HCEC 1CT (cell line): ENCODE data around the gene URM1.
A peak's percentile ranks its signal among the peaks of the same experiment; 100 is the strongest.

Experiments
- DNase-seq: peaks from one replicate; pipeline ENCODE4 v3.0.0-alpha.2; 2017

Gene URM1

GRCh38 chr9:128349772-128350171, 21.4 kb upstream of the URM1 start:
- DNase-seq = no peak

GRCh38 chr9:128355451-128355850, 15.7 kb upstream of the URM1 start:
- no peak for DNase-seq

GRCh38 chr9:128358090-128358489, 13.1 kb upstream of the URM1 start:
- DNase-seq = no peak

- no peak for DNase-seq
Measured at GRCh38 chr9:128358861-128359260, 12.3 kb upstream of the URM1 start.

- no peak for DNase-seq
Measured at GRCh38 chr9:128360826-128361225, 10.3 kb upstream of the URM1 start.

- no peak for DNase-seq
Measured at GRCh38 chr9:128361296-128361985, 9.7 kb upstream of the URM1 start.

GRCh38 chr9:128361986-128362646, 9.1 kb upstream of the URM1 start:
- peak; percentile 76 for DNase-seq

GRCh38 chr9:128362774-128363173, 8.4 kb upstream of the URM1 start:
- no peak for DNase-seq

GRCh38 chr9:128365525-128365924, 5.6 kb upstream of the URM1 start:
- no peak for DNase-seq

GRCh38 chr9:128369024-128369706, 2.0 kb upstream of the URM1 start:
- no peak for DNase-seq

GRCh38 chr9:128370367-128370751, 815 bp upstream of the URM1 start:
- DNase-seq = no peak

- DNase-seq = no peak
Measured at GRCh38 chr9:128371630-128372117, 500 bp downstream of the URM1 start.

- DNase-seq = no peak
Measured at GRCh38 chr9:128372188-128372641, 1.0 kb downstream of the URM1 start.

- DNase-seq = peak; percentile 36
Measured at GRCh38 chr9:128372784-128373183, 1.6 kb downstream of the URM1 start.

GRCh38 chr9:128374221-128374675, 3.1 kb downstream of the URM1 start:
- DNase-seq = no peak

GRCh38 chr9:128375865-128376264, 4.7 kb downstream of the URM1 start:
- DNase-seq = no peak

GRCh38 chr9:128382261-128382660, 11.1 kb downstream of the URM1 start:
- no peak for DNase-seq

GRCh38 chr9:128383007-128383753, 12.0 kb downstream of the URM1 start:
- DNase-seq = no peak

GRCh38 chr9:128383791-128384190, 12.6 kb downstream of the URM1 start:
- no peak for DNase-seq

- DNase-seq = no peak
Measured at GRCh38 chr9:128384801-128385495, 13.8 kb downstream of the URM1 start.

- DNase-seq = no peak
Measured at GRCh38 chr9:128385496-128386460, 14.6 kb downstream of the URM1 start.
